ENCODE data around the gene MFSD12.
"Not testable (repeated sequence)": the region's sequence is repeated elsewhere in the genome, so short reads cannot be mapped to it uniquely, and the experiment has no call there.

Gene MFSD12

DNA sequence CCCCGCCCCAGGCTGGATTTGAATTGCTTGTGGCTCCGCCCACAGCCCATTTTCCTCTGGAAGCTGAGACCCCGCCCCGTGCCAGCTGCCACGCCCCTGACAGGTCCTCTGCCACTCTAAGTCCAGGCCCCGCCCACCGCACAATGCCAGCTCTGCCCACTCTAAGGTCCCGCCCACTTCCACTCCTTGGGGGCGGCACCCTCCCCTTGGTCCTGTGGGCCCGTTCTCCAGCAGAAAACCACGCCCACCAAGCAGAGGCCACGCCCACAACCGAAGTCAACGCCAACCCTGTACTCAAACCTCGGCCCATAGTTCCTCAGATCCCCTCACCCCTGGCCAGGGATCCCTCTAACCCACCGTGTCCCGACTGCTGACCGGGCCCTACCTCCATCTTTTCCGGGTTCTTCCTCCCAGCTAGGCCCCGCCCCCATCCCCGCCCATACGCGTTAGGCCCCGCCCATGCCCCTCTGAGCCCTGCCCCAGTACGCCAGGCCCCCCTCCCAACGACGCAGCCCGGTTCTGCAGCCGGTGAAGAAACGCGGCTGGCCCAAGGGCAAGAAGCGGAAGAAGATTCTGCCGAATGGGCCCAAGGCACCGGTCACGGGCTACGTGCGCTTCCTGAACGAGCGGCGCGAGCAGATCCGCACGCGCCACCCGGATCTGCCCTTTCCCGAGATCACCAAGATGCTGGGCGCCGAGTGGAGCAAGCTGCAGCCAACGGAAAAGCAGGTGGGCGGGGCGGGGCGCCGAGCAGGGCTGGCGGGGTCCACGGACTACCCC, 16.7 kb upstream of the MFSD12 start:
- DNase-seq, result peak; percentile 91
- peak; percentile 25 for ATAC-seq
- Mint-ChIP-seq H3K4me1 (peaks cover 37% of the 10 kb centered on the region), H3K27ac (peak overlapping the region in 1 of 2 donors; percentile 83), H3K27me3 (no peaks in the 10 kb centered on the region), H3K4me3 (peak overlapping the region; percentile 81 to 85), H3K9me3 (no peaks in the 10 kb centered on the region)

- Mint-ChIP-seq H3K27me3 (no peaks in the 10 kb centered on the region), H3K9me3 (no peaks in the 10 kb centered on the region), H3K4me3 (peak overlapping the region; percentile 81 to 85), H3K4me1 (peaks cover 37% of the 10 kb centered on the region), H3K27ac (peak overlapping the region in 1 of 2 donors; percentile 83)
- ATAC-seq (peak; percentile 21), DNase-seq (no peak)
Measured at GRCh38 chr19:3573162-3573857, 15.9 kb upstream of the MFSD12 start.

DNA sequence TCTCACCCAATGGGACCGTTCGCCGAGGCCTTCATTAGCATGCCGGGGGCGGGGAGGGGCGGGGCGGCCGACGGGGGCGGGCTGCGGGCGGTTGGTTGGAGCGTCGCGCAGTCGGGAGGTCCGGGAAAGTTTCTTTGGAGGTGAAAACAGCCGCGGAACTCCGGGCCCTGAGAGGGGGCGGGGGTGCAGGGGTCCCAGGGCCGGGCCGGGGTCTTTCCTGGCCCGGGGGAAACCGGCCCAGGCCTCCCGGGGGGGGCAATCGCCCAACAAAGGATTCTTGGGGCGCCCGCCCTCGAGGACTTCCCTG, 15.4 kb upstream of the MFSD12 start, which contains the start of gene HMG20B:
Gene HMG20B (plus strand): TSS at position 90 of the 307 bp plus-strand sequence. CDS start 366 bp downstream, outside the sequence.
- ATAC-seq, result peak; percentile 7
- H3K27ac Mint-ChIP-seq, result peak within 1 kb of the TSS; percentile 86
- no peaks in the 10 kb centered on the region for H3K9me3 Mint-ChIP-seq

DNA sequence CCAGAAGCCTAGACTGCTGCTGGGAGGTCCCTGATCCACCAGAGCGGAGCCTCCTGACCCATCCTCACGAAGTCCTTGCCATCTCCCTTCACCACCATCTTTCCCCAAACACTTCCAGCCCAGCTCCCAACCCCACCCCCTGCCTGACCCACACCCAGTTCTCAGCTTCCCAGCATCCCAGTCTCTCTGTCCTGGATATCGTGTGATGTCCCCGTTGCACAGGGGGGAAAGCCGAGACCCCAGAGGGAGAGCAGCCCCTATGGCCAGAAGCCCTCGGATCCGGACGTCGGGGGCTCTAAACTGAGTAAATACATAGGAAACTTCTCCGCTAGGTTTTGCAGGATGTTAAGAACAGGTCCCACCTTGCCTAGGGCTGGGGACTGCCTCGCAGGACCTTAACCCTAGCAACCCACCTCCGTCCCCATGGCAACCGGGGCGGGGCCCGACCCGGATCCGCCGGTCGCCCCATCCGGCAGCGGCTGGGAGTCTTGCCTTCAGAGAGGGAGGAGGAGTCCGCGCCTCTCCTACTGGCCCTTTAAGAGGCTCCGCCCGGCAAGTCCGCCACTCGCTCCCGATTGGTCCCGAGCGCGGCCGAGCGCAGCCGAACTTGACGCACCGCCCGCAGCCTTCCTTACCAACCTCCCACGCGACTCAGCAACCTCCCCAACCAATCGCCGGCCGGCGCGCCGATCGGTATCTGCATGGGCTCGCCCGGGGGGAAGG, 14.9 kb upstream of the MFSD12 start:
- Mint-ChIP-seq H3K27me3 (no peaks in the 10 kb centered on the region), H3K9me3 (no peaks in the 10 kb centered on the region), H3K27ac (peak overlapping the region; percentile 86), H3K4me3 (peak overlapping the region; percentile 81 to 89), H3K4me1 (peaks cover 37% of the 10 kb centered on the region)
- ATAC-seq (peak; percentile 95), DNase-seq (peak; percentile 98 to 100)

More for the DNA sequence above, 15.4 kb upstream of the MFSD12 start, which contains the start of gene HMG20B:
- no peak for DNase-seq
- peak within 1 kb of the TSS; percentile 81 to 89 for H3K4me3 Mint-ChIP-seq
- H3K27me3 Mint-ChIP-seq, result no peaks in the 10 kb centered on the region
- peaks cover 37% of the 10 kb centered on the region for H3K4me1 Mint-ChIP-seq

- ATAC-seq (no peak), DNase-seq (no peak)
- no peaks in the 10 kb centered on the region for H3K27me3 Mint-ChIP-seq
- H3K4me3 Mint-ChIP-seq, result no peak overlapping the region
- H3K27ac Mint-ChIP-seq, result no peak overlapping the region
- peaks cover 37% of the 10 kb centered on the region for H3K4me1 Mint-ChIP-seq
- no peaks in the 10 kb centered on the region for H3K9me3 Mint-ChIP-seq
Measured at GRCh38 chr19:3570606-3571011, 13.2 kb upstream of the MFSD12 start.

DNA sequence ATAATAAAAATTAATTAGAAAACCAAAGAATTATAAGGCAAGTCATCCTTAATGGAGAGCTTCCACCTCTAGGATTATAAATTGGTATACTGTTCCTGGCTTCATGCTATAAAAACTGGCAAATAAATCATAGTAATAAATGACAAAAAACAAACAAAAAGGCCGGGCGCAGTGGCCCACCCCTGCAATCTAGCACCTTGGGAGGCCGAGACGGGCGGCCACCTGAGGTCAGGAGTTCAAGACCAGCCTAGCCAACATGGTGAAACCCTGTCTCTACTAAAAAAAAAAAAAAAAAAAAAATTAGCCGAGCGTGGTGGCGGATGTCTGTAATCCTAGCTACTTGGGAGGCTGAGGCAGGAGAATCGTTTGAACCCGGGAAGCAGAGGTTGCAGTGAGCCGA, 12.7 kb upstream of the MFSD12 start:
- H3K4me3 Mint-ChIP-seq, DNase-seq, H3K27me3 Mint-ChIP-seq, H3K9me3 Mint-ChIP-seq, H3K27ac Mint-ChIP-seq, ATAC-seq: not testable (repeated sequence)
- peaks cover 32% of the 10 kb centered on the region for H3K4me1 Mint-ChIP-seq

DNA sequence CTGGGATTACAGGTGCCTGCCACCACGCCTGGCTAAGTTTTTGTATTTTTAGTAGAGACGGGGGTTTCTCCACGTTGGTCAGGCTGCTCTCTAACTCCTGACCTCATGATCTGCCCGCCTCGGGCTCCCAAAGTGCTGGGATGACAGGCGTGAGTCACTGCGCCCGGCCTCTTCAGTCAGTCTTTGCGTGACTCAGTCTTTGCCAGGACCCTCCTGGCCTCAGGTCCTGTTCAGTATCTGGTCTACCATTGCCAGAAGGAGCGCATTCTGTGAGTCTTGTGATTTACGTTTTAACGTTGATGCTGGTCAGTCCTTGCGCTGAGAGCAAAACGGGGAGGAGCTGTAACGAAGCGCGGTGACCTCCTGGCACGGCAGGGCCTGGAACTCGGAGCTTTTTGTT, 7.8 kb upstream of the MFSD12 start:
- Mint-ChIP-seq H3K27me3 (no peaks in the 10 kb centered on the region), H3K27ac (no peak overlapping the region), H3K4me1 (no peaks in the 10 kb centered on the region), H3K4me3 (no peak overlapping the region), H3K9me3 (no peaks in the 10 kb centered on the region)
- DNase-seq (no peak), ATAC-seq (no peak)

GRCh38 chr19:3563709-3564524, 6.5 kb upstream of the MFSD12 start:
- DNase-seq (no peak), ATAC-seq (no peak)
- H3K27ac Mint-ChIP-seq, result peak overlapping the region in 1 of 2 donors; percentile 86
- H3K4me3 Mint-ChIP-seq, result no peak overlapping the region
- peaks cover 3% of the 10 kb centered on the region for H3K4me1 Mint-ChIP-seq
- no peaks in the 10 kb centered on the region for H3K27me3 Mint-ChIP-seq
- no peaks in the 10 kb centered on the region for H3K9me3 Mint-ChIP-seq

DNA sequence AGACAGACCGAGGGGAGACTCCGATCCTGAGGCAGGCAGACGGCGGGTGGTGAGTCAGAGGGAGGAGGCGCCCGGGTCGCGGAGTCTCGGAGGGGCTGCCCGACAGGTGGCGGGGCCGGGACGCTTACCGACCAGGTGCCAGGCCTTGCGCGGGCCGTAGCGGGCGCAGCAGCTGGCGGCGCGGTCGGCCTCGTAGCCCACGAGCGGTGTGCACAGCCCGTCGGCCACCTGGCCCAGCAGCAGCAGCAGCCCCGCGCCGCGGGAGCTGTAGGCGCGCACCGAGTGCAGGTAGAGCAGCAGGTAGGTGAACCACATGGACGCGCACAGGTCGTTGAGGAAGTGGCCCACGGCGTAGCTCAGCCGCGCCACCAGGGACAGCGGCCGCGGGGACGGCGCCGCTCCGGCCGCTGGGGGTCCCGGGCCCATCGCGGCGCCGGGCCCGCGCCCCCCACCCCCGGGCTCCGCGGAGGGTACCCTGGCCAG, 367 bp downstream of the MFSD12 start:
- Mint-ChIP-seq H3K4me3 (peak overlapping the region; percentile 90 to 97), H3K9me3 (no peaks in the 10 kb centered on the region), H3K4me1 (peaks cover 61% of the 10 kb centered on the region), H3K27me3 (no peaks in the 10 kb centered on the region), H3K27ac (peak overlapping the region; percentile 86 to 89)
- ATAC-seq, result peak; percentile 47
- DNase-seq, result peak; percentile 65 to 69

DNA sequence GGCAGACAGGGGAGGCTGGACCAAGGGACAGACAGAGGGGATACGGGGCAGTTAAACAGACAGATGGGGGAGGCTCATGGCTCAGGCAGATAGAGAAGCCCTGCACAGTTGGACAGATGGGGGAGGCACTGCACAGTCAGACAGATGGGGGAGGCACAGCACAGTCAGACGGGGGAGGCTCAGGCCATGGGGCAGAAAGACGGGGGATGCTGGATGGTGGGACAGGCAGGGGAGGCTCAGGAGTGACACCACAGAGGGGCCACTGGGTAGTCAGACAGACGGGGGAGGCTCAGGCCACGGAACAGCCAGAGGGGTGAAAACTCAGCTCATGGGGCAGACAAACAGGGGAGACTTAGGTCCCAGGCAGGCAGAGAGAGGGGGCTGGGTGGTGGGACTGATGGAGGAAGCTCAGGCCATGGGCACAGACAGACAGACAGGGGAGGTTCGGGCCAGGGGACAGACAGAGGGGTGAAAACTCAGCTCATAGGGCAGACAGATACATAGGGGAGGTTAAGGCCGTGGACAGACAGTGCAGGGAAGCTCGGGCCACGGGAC, 886 bp downstream of the MFSD12 start:
- no peak for DNase-seq
- H3K4me1 Mint-ChIP-seq, result peaks cover 66% of the 10 kb centered on the region

GRCh38 chr19:3555653-3556422, 1.5 kb downstream of the MFSD12 start:
- Mint-ChIP-seq H3K4me3 (peak overlapping the region; percentile 90 to 97), H3K9me3 (no peaks in the 10 kb centered on the region), H3K27ac (peak overlapping the region; percentile 86 to 90), H3K27me3 (no peaks in the 10 kb centered on the region), H3K4me1 (peaks cover 72% of the 10 kb centered on the region)
- DNase-seq, result no peak
- no peak for ATAC-seq

More for the DNA sequence above, 886 bp downstream of the MFSD12 start:
- peak; percentile 2 for ATAC-seq
- Mint-ChIP-seq H3K27ac (peak overlapping the region; percentile 86 to 90), H3K4me3 (peak overlapping the region; percentile 90 to 97), H3K9me3 (no peaks in the 10 kb centered on the region), H3K27me3 (no peaks in the 10 kb centered on the region)

DNA sequence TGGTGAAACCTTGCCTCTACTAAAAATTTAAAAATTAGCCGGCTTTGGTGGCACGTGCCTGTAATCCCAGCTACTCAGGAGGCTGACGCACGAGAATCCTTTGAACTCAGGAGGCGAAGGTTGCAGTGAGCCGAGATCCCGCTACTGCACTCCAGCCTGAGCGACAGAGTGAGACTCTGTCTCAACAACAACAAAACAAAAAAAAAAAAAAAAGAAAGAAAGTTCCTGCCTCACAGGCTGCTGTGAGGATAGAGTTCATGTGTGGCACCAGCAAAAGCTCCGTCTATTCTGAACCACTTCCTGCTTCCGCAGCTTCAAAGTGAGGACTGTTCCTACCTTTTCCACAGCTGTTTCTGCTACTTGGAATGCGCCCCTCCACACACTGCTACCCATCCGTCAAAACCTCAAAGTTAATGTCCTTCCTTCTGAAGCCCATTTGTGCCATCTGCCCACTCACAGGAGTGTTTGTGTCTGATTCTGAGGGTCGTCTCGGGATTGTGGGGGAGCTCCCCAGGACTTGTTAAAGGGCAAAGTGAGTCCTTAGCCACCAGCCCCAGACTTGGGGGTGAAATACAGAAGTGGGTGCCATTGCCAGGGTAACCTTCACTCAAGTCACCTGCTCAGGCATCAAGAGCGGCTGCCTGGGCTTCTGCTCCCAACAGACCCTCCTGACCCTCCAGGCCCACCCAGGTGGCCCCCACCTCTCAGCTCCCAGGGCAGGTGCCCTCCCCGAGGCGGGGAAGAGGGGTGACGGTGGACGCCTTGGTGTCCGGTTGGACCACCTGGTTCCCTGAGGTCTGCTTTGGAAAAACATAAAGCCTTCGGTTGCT, 2.9 kb downstream of the MFSD12 start:
- H3K9me3 Mint-ChIP-seq, result no peaks in the 10 kb centered on the region
- H3K27me3 Mint-ChIP-seq, result no peaks in the 10 kb centered on the region
- no peak for DNase-seq
- no peak for ATAC-seq
- peak overlapping the region; percentile 76 to 90 for H3K27ac Mint-ChIP-seq
- H3K4me3 Mint-ChIP-seq, result peak overlapping the region; percentile 90 to 97
- peaks cover 75% of the 10 kb centered on the region for H3K4me1 Mint-ChIP-seq

GRCh38 chr19:3551792-3552095, 5.6 kb downstream of the MFSD12 start:
- Mint-ChIP-seq H3K4me3 (no peak overlapping the region), H3K4me1 (peaks cover 76% of the 10 kb centered on the region), H3K27ac (peak overlapping the region; percentile 23 to 55), H3K27me3 (no peaks in the 10 kb centered on the region), H3K9me3 (no peaks in the 10 kb centered on the region)
- ATAC-seq (no peak), DNase-seq (no peak)

All from stimulated activated naive CD8-positive, alpha-beta T cell treated with anti-CD3 and anti-CD28 coated beads, Interleukin-15, amount 100 ng/mL, for 72 hours (primary cell).